CD14-positive monocyte (primary cell): ENCODE results near the gene GRIK4. TPM values are rescaled to one million over a fixed set of nuclear protein-coding genes. Genes with fewer than 3 reads are reported as not detected.
A peak's percentile ranks its signal among the peaks of the same experiment; 100 is the strongest.

Experiments
- DNase-seq, 3 donors: peaks; one replicate each; pipeline ENCODE4 v3.0.0-alpha.2; 2011 to 2022
- H2AFZ ChIP-seq: 2 replicates; pipeline ENCODE4 v1.6.0; 2012; ENCODE audit warnings: mild to moderate bottlenecking, low read depth, low read length, inconsistent platforms; ENCODE audit not compliant: insufficient read depth, poor library complexity, severe bottlenecking
- H3K27ac ChIP-seq, 2 donors: 1 replicate in 1 of 2; 2 replicates in 1 of 2; pipeline ENCODE4 v1.5.1; 2012 to 2013; ENCODE audit warnings: low read length in 2 of 2, control low read depth in 1 of 2, inconsistent platforms in 1 of 2, low read depth in 1 of 2, mild to moderate bottlenecking in 1 of 2
- H3K27me3 ChIP-seq, 2 donors: one replicate each; pipeline versions ENCODE4 v1.6.0 to v1.6.1; 2011 to 2013; ENCODE audit warnings: low read length in 2 of 2; ENCODE audit not compliant: control insufficient read depth in 2 of 2, insufficient read depth in 2 of 2
- H3K36me3 ChIP-seq, 2 donors: replicated peaks in 1 of 2; 1 replicate in 1 of 2; 2 replicates in 1 of 2; pipeline versions ENCODE4 v1.5.1 to v1.6.1; 2012 to 2013; ENCODE audit warnings: low read length in 2 of 2, control low read depth in 1 of 2, inconsistent platforms in 1 of 2, mild to moderate bottlenecking in 1 of 2; ENCODE audit not compliant: insufficient read depth in 2 of 2, control insufficient read depth in 1 of 2
- H3K4me1 ChIP-seq, 2 donors: 1 replicate in 1 of 2; 2 replicates in 1 of 2; pipeline versions ENCODE4 v1.5.1 to v1.6.1; 2012 to 2013; ENCODE audit warnings: low read length in 2 of 2, control low read depth in 1 of 2, inconsistent platforms in 1 of 2, mild to moderate bottlenecking in 1 of 2, moderate library complexity in 1 of 2; ENCODE audit not compliant: insufficient read depth in 2 of 2, control insufficient read depth in 1 of 2
- H3K4me2 ChIP-seq: replicated peaks from 2 replicates; pipeline ENCODE3; 2012; ENCODE audit warnings: low read length, moderate library complexity, mild to moderate bottlenecking; ENCODE audit not compliant: poor library complexity, severe bottlenecking; ENCODE audit errors: extremely low read depth
- H3K4me3 ChIP-seq, 3 experiments: fragments of 200-600 bp in 1 of 3; sonication (generic) in 1 of 3; replicated peaks in 1 of 3; 1 replicate in 2 of 3; 2 replicates in 1 of 3; pipeline ENCODE4 v1.5.1; 2011 to 2013; ENCODE audit warnings: low read length in 3 of 3, mild to moderate bottlenecking in 3 of 3, control low read depth in 2 of 3, low read depth in 2 of 3, inconsistent platforms in 1 of 3, moderate library complexity in 1 of 3
- H3K79me2 ChIP-seq: 2 replicates; pipeline ENCODE4 v1.6.0; 2012; ENCODE audit warnings: mild to moderate bottlenecking, control low read depth, inconsistent platforms, low read length, moderate library complexity; ENCODE audit not compliant: insufficient read depth
- H3K9ac ChIP-seq: 2 replicates; pipeline ENCODE4 v1.6.0; 2017; ENCODE audit warnings: low read length, mild to moderate bottlenecking; ENCODE audit not compliant: insufficient read depth, poor library complexity, severe bottlenecking
- H3K9me3 ChIP-seq, 2 donors: replicated peaks in 1 of 2; 1 replicate in 1 of 2; 2 replicates in 1 of 2; pipeline versions ENCODE4 v1.5.1 to v1.6.1; 2012 to 2013; ENCODE audit warnings: low read length in 2 of 2, control low read depth in 1 of 2; ENCODE audit not compliant: control insufficient read depth in 1 of 2, insufficient read depth in 1 of 2
- H4K20me1 ChIP-seq: 2 replicates; pipeline ENCODE4 v1.6.0; 2012; ENCODE audit warnings: mild to moderate bottlenecking, low read length, control low read depth, moderate library complexity; ENCODE audit not compliant: insufficient read depth
- H3K27ac Mint-ChIP-seq, 7 donors: one replicate each; pipeline ENCODE4 v1.8.0; 2020; ENCODE audit warnings: mild to moderate bottlenecking in 7 of 7, mixed read lengths in 7 of 7, moderate library complexity in 6 of 7, inconsistent platforms in 2 of 7
- H3K27me3 Mint-ChIP-seq, 3 donors: one replicate each; pipeline ENCODE4 v1.8.0; 2021 to 2022; ENCODE audit warnings: low read depth in 3 of 3, mild to moderate bottlenecking in 3 of 3, mixed read lengths in 3 of 3, moderate library complexity in 3 of 3, inconsistent platforms in 1 of 3
- H3K36me3 Mint-ChIP-seq, 2 donors: one replicate each; pipeline ENCODE4 v1.8.0; 2020; ENCODE audit warnings: mixed read lengths in 2 of 2, inconsistent platforms in 1 of 2, mild to moderate bottlenecking in 1 of 2
- H3K4me1 Mint-ChIP-seq: one replicate; pipeline ENCODE4 v1.8.0; 2020; ENCODE audit warnings: mild to moderate bottlenecking, mixed read lengths
- H3K4me3 Mint-ChIP-seq, 2 donors: one replicate each; pipeline ENCODE4 v1.8.0; 2020; ENCODE audit warnings: mild to moderate bottlenecking in 2 of 2, mixed read lengths in 2 of 2, moderate library complexity in 1 of 2
- H3K9me3 Mint-ChIP-seq, 7 donors: one replicate each; pipeline ENCODE4 v1.8.0; 2020 to 2022; ENCODE audit warnings: mixed read lengths in 7 of 7, mild to moderate bottlenecking in 6 of 7, moderate library complexity in 6 of 7, inconsistent platforms in 2 of 7
- WGBS: methylation state at CpG from one replicate; pipeline ENCODE4 v1.1.5; 2013; ENCODE audit warnings: missing lambda C conversion rate; ENCODE audit not compliant: insufficient coverage; 5-methylcytosine and 5-hydroxymethylcytosine counted together
- intact Hi-C, 2 donors: fragments of 100-400 bp; cut with micrococcal nuclease; formaldehyde crosslinking; loops; one replicate each; pipeline versions ENCODE4 v1.15.0 to v1.15.1; 2023
- polyA plus RNA-seq, 3 donors: library from polyadenylated mRNA; depleted of rRNA in 1 of 3; unstranded in 2 of 3; stranded (reverse) in 1 of 3; fragments of 300-500 nt in 2 of 3; fragments of >200 nt in 1 of 3; fragmentation: Illumina TruSeq in 2 of 3; gene quantifications; 1 replicate in 2 of 3; 2 replicates in 1 of 3; pipeline ENCODE4 v1.2.3, GENCODE V29; 2012 to 2021
- TF ChIP-seq, protein P1 (sequence below): fragments of 200-600 bp; IDR thresholded peaks from one replicate; pipeline ENCODE4 v1.8.0; 2022; ENCODE audit warnings: antibody characterized with exemption, mild to moderate bottlenecking

Gene GRIK4
- polyA plus RNA-seq, 3 donors = not detected

DNA sequence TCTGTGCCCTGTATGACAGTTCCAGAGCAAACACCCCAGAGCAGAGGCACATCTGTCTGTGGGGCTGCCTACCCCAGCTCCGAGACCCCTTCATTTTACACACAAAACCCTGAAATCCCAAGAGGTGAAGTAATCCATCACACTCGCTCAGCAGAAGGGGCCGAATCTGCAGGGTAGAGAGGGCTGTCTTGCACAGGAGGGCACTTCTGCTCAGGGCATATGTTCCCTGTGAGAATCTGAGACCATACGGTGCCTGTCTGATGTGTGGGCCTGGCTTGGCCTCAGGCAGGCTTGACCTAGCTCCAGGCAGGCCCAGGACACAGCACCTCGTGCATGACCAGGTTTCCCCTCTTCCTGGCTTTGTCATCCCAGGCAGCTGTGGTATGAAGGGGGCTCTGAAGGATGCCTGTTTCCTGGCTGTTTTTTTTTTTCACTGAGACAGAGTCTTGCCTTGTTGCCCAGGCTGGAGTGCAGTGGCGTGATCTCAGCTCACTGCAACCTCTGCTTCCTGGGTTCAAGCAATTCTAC is 37.2 kb downstream of the GRIK4 start:
- no peak overlapping the region for H3K4me3 Mint-ChIP-seq
- no peak overlapping the region for H3K9ac ChIP-seq
- no peaks in the 10 kb centered on the region for H3K36me3 ChIP-seq
- intact Hi-C loops = no loop called here
- peaks cover 0 to 2% (median 0%) of the 10 kb centered on the region in 7 donors for H3K9me3 Mint-ChIP-seq
- no peaks in the 10 kb centered on the region for H4K20me1 ChIP-seq
- H3K27ac ChIP-seq = no peak overlapping the region
- H3K9me3 ChIP-seq = no peaks in the 10 kb centered on the region
- 89% methylated on average over 4 of the region's 6 CpGs for WGBS
- peaks cover 13% of the 10 kb centered on the region for H3K4me1 Mint-ChIP-seq
- H3K4me2 ChIP-seq = no peak overlapping the region
- no peak overlapping the region for H3K27ac Mint-ChIP-seq
- TF ChIP-seq, protein P1, sequence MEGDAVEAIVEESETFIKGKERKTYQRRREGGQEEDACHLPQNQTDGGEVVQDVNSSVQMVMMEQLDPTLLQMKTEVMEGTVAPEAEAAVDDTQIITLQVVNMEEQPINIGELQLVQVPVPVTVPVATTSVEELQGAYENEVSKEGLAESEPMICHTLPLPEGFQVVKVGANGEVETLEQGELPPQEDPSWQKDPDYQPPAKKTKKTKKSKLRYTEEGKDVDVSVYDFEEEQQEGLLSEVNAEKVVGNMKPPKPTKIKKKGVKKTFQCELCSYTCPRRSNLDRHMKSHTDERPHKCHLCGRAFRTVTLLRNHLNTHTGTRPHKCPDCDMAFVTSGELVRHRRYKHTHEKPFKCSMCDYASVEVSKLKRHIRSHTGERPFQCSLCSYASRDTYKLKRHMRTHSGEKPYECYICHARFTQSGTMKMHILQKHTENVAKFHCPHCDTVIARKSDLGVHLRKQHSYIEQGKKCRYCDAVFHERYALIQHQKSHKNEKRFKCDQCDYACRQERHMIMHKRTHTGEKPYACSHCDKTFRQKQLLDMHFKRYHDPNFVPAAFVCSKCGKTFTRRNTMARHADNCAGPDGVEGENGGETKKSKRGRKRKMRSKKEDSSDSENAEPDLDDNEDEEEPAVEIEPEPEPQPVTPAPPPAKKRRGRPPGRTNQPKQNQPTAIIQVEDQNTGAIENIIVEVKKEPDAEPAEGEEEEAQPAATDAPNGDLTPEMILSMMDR = no peak
- no peaks in the 10 kb centered on the region for H3K79me2 ChIP-seq
- no peaks in the 10 kb centered on the region for H3K36me3 Mint-ChIP-seq
- H3K4me1 ChIP-seq = peaks cover 0 to 10% of the 10 kb centered on the region in 2 donors
- no peak overlapping the region for H2AFZ ChIP-seq
- H3K27me3 ChIP-seq = no peaks in the 10 kb centered on the region
- peaks cover 3 to 23% (median 17%) of the 10 kb centered on the region in 3 donors for H3K27me3 Mint-ChIP-seq
- DNase-seq = no peak
- H3K4me3 ChIP-seq = no peak overlapping the region

DNA sequence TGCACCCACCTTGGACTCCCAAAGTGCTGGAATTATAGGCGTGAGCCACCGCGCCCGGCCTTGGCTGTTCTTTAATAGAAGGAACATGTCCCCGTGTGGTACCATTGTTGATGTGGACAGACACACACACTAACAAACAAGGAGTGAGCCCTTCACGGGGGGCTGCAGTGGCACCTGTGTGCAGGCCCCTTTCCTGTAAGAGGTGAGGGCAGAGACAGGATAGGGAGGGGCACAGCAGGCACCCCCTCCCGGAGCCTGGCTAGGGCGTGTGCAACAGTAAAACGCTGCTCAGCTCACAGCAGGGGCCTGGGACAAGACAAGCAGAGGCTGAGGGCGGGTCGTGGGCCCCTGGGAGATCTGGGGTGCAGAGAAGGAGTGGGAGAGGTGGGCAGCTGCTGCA is 37.8 kb downstream of the GRIK4 start:
- H3K4me3 ChIP-seq = no peak overlapping the region
- peaks cover 3 to 24% (median 17%) of the 10 kb centered on the region in 3 donors for H3K27me3 Mint-ChIP-seq
- H3K4me3 Mint-ChIP-seq = no peak overlapping the region
- no peak overlapping the region for H3K4me2 ChIP-seq
- H3K79me2 ChIP-seq = no peaks in the 10 kb centered on the region
- no peak for DNase-seq
- TF ChIP-seq, protein P1 = no peak
- H3K9me3 ChIP-seq = no peaks in the 10 kb centered on the region
- H3K9ac ChIP-seq = no peak overlapping the region
- H3K4me1 Mint-ChIP-seq = peaks cover 13% of the 10 kb centered on the region
- peak overlapping the region in 1 of 7 donors; percentile 31 for H3K27ac Mint-ChIP-seq
- intact Hi-C loops = no loop called here
- no peaks in the 10 kb centered on the region for H4K20me1 ChIP-seq
- H3K27ac ChIP-seq = no peak overlapping the region
- no peak overlapping the region for H2AFZ ChIP-seq
- H3K36me3 ChIP-seq = no peaks in the 10 kb centered on the region
- peaks cover 0 to 2% (median 0%) of the 10 kb centered on the region in 7 donors for H3K9me3 Mint-ChIP-seq
- WGBS = 87% methylated on average over 6 of the region's 11 CpGs
- no peaks in the 10 kb centered on the region for H3K36me3 Mint-ChIP-seq
- H3K4me1 ChIP-seq = peaks cover 0 to 10% of the 10 kb centered on the region in 2 donors
- H3K27me3 ChIP-seq = no peaks in the 10 kb centered on the region
